ENCODE measurements around the gene MYLK. TPM values are rescaled to one million over a fixed set of nuclear protein-coding genes. Genes with fewer than 3 reads are reported as not detected.

The MYLK gene
- total RNA-seq, 1 donor from 2014 or later: 51.1 TPM

- no peak for DNase-seq (ENCODE audit: low spot score)
- intact Hi-C loops (cut with DNase I): no loop called here
Observed at GRCh38 chr3:123695731-123696640, 188.1 kb downstream of the MYLK start.

GRCh38 chr3:123695152-123695551 lies 189.0 kb downstream of the MYLK start:
- no peak for DNase-seq (ENCODE audit: low spot score)
- ATAC-seq: no peak
- intact Hi-C loops (cut with DNase I): no loop called here

More at GRCh38 chr3:123695731-123696640, 188.1 kb downstream of the MYLK start:
- no peak for ATAC-seq

GRCh38 chr3:123694366-123695087 lies 189.6 kb downstream of the MYLK start:
- intact Hi-C loops (cut with DNase I): no loop called here

GRCh38 chr3:123693584-123694190 lies 190.4 kb downstream of the MYLK start:
- intact Hi-C loops (cut with DNase I): no loop called here
- DNase-seq (ENCODE audit: low spot score) (no peak), ATAC-seq (no peak)

More at GRCh38 chr3:123694366-123695087, 189.6 kb downstream of the MYLK start:
- DNase-seq (ENCODE audit: low spot score) (no peak), ATAC-seq (no peak)

GRCh38 chr3:123692671-123693070 lies 191.5 kb downstream of the MYLK start:
- no peak for ATAC-seq
- intact Hi-C loops (cut with DNase I): no loop called here
- DNase-seq (ENCODE audit: low spot score): no peak

GRCh38 chr3:123692041-123692440 lies 192.1 kb downstream of the MYLK start:
- intact Hi-C loops (cut with DNase I): no loop called here
- no peak for ATAC-seq
- DNase-seq (ENCODE audit: low spot score): no peak

- DNase-seq (ENCODE audit: low spot score): no peak
- ATAC-seq: no peak
- intact Hi-C loops (cut with DNase I): no loop called here
Observed at GRCh38 chr3:123689831-123690230, 194.3 kb downstream of the MYLK start.

- DNase-seq (ENCODE audit: low spot score): no peak
- intact Hi-C loops (cut with DNase I): no loop called here
- ATAC-seq: peak; percentile 11
Observed at GRCh38 chr3:123688241-123688747, 195.8 kb downstream of the MYLK start.

GRCh38 chr3:123687286-123687685 lies 196.8 kb downstream of the MYLK start:
- DNase-seq (ENCODE audit: low spot score) (no peak), ATAC-seq (no peak)
- intact Hi-C loops (cut with DNase I): no loop called here

GRCh38 chr3:123686251-123686650 lies 197.9 kb downstream of the MYLK start:
- intact Hi-C loops (cut with DNase I): no loop called here
- ATAC-seq: peak; percentile 87
- DNase-seq (ENCODE audit: low spot score): no peak

- DNase-seq (ENCODE audit: low spot score) (no peak), ATAC-seq (peak; percentile 32)
- intact Hi-C loops (cut with DNase I): no loop called here
Observed at GRCh38 chr3:123685780-123686179, 198.4 kb downstream of the MYLK start.

- intact Hi-C loops (cut with DNase I): no loop called here
- ATAC-seq (no peak), DNase-seq (ENCODE audit: low spot score) (no peak)
Observed at GRCh38 chr3:123684636-123685035, 199.5 kb downstream of the MYLK start.

GRCh38 chr3:123684209-123684608 lies 199.9 kb downstream of the MYLK start:
- DNase-seq (ENCODE audit: low spot score) (no peak), ATAC-seq (no peak)
- intact Hi-C loops (cut with DNase I): no loop called here

GRCh38 chr3:123683505-123684154 lies 200.5 kb downstream of the MYLK start:
- no peak for ATAC-seq
- no peak for DNase-seq (ENCODE audit: low spot score)
- intact Hi-C loops (cut with DNase I): no loop called here

GRCh38 chr3:123682781-123683504 lies 201.2 kb downstream of the MYLK start:
- intact Hi-C loops (cut with DNase I): no loop called here
- DNase-seq (ENCODE audit: low spot score): no peak
- ATAC-seq: no peak

- intact Hi-C loops (cut with DNase I): no loop called here
- no peak for ATAC-seq
- DNase-seq (ENCODE audit: low spot score): no peak
Observed at GRCh38 chr3:123682302-123682701, 201.8 kb downstream of the MYLK start.

- ATAC-seq (no peak), DNase-seq (ENCODE audit: low spot score) (no peak)
- intact Hi-C loops (cut with DNase I): no loop called here
Observed at GRCh38 chr3:123679712-123680386, 204.3 kb downstream of the MYLK start.

- DNase-seq (ENCODE audit: low spot score) (no peak), ATAC-seq (peak; percentile 80)
- intact Hi-C loops (cut with DNase I): no loop called here
Observed at GRCh38 chr3:123678108-123678511, 206.0 kb downstream of the MYLK start.

All from sciatic nerve (tissue), 2 donors.